Fibroblast of mammary gland (primary cell): Measurements from ENCODE around the gene CCT3.
A peak's percentile ranks its signal among the peaks of the same experiment; 100 is the strongest.

ENCODE experiments used
- DNase-seq: peaks from one replicate; pipeline ENCODE4 v3.0.0-alpha.2; 2010; ENCODE audit warnings: low read depth
- H3K4me3 ChIP-seq: 2 replicates; pipeline ENCODE4 v1.5.1; 2011; ENCODE audit warnings: low read depth, mild to moderate bottlenecking, low read length, moderate library complexity; ENCODE audit not compliant: control insufficient read depth
- TF ChIP-seq, protein P1 (sequence below): conservative IDR thresholded peaks from 2 replicates; pipeline ENCODE4 v1.5.1; 2011; ENCODE audit warnings: low read depth, low read length, inconsistent platforms; ENCODE audit not compliant: control insufficient read depth, insufficient read depth

CCT3 gene

GRCh38 chr1:156338180-156338976 lies at the start of gene CCT3, which contains the start of gene TSACC:
Gene CCT3 (minus strand): TSS chr1:156338292. CDS start chr1:156338184, 108 bp downstream.
Gene TSACC (plus strand): TSS chr1:156338526. CDS start chr1:156339758, 1,232 bp downstream.
- TF ChIP-seq, protein P1, sequence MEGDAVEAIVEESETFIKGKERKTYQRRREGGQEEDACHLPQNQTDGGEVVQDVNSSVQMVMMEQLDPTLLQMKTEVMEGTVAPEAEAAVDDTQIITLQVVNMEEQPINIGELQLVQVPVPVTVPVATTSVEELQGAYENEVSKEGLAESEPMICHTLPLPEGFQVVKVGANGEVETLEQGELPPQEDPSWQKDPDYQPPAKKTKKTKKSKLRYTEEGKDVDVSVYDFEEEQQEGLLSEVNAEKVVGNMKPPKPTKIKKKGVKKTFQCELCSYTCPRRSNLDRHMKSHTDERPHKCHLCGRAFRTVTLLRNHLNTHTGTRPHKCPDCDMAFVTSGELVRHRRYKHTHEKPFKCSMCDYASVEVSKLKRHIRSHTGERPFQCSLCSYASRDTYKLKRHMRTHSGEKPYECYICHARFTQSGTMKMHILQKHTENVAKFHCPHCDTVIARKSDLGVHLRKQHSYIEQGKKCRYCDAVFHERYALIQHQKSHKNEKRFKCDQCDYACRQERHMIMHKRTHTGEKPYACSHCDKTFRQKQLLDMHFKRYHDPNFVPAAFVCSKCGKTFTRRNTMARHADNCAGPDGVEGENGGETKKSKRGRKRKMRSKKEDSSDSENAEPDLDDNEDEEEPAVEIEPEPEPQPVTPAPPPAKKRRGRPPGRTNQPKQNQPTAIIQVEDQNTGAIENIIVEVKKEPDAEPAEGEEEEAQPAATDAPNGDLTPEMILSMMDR = no peak
- peak within 1 kb of the TSS; percentile 97 for H3K4me3 ChIP-seq
- peak; percentile 100 for DNase-seq

DNA sequence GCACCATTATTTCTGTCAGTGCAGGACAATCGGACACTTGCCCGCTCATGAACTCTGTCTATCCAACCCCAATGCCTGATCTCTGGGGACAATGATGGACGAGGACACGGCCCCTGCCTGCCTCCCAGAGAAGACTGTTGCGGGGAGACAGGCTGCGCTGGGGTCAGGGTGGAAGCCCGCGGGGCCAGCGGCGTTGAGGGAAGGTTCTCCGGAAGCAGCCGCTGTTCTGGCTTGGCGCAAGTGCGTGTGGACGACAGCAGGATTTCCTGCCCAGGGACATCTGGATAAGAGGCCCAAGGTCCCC lies 49.7 kb upstream of the CCT3 start:
- TF ChIP-seq, protein P1 = no peak
- H3K4me3 ChIP-seq = no peak overlapping the region
- DNase-seq = no peak

DNA sequence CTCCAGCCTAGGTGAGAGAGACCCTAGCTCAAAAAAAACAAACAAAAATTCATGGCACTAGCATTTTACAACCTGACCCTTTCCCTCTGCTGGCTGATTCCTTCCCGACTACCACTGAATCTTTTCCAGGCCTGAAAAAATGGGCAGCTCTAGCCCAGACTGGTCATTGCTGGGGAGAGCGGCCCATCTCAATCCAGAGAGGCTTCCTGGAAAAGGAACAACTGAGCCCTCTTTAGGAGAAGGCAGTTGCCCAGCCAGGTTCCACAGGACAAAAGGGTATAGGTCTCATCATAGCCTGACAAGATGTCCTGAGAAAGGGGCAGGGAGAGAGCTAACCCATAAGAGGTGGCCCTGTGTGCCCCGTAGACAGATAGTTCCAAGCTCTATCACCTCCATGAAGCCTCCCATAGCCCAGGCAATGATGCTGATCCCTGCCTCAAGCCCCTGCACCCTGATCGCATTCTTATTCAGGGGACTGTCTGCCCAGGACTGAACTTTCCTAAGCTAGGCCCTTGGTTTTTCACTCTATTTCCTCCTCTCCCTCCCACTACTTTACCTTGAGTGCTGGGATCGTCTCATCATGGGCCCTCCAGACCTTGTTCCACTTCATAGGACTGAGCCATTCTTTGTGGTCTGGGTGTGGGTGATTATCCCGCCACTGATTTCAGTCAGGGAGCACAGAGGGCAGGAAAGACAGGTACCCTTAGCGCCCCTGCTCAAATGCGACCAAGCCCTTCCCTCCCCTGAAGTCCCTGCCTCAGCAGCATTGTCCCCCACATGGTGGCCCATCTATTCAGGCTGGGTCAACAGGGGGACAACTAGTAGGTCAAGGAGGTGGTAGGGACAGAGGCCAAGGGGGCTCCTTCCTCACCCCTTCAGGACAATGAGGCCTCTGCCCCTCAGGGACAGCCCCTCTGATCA lies 49.1 kb upstream of the CCT3 start:
- no peak for DNase-seq
- TF ChIP-seq, protein P1 = no peak
- no peak overlapping the region for H3K4me3 ChIP-seq

DNA sequence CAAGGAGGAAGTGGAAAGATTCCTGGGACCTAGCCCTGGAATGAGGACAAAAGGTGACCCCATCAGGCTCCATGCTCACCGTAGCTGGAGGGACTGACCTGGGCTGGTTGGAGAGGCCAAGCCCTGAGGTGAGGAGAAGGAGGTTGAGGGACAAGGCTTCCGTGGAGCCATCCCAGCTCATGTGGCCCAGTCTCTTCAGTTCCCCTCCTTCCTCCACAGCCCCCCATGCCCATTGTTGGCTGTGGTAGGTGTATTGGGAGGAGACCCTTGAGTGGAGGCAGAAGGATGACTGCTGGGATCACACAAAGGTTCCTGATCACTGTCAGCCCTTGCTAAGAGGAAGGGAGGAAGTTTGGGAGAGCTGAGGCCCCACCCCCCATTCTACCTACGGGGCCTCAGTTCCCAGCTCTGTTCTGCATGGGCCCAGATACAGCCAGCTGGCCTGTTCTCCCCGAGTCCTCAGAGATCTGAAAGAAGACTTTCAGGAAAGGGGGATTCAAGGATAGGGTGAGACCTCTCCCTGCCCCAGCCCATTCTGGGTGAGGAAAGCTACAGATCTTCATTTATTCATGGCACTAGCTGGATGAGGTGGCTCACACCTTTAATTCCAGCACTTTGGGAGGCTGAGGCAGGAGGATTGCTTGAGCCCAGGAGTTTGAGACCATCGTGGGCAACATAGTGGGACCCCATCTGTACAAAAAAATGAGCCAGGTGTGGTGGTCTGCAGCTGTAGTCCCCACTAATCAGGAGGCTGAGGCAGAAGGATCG lies 48.2 kb upstream of the CCT3 start:
- TF ChIP-seq, protein P1 = no peak
- DNase-seq = no peak

DNA sequence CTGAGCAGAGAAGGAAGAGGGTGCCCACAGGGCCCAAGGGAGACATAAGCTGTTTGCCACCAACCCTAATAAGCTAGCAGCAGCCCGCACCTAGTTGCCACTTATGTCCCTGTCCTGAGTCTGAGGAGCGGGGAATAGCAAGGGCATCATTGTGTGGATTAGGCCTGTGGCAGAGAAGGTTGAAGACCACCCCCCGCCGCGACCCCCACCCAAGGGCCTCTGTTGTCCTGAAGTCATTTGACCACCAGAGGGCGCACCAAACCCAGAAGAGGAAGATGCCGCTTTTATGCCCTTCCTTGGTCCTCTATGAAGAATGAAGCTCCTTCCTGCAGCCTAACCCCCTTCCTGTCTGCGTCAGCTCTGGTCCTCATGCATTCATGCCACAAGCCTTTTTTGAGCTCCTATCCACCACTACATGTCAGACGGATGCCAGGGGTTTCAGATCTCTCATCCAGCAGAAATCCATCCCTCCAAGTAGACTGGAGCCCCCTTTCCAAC lies 47.5 kb upstream of the CCT3 start:
- TF ChIP-seq, protein P1 = peak; percentile 74
- H3K4me3 ChIP-seq = no peak overlapping the region
- peak; percentile 64 for DNase-seq

More for the DNA sequence above, 48.2 kb upstream of the CCT3 start:
- no peak overlapping the region for H3K4me3 ChIP-seq

DNA sequence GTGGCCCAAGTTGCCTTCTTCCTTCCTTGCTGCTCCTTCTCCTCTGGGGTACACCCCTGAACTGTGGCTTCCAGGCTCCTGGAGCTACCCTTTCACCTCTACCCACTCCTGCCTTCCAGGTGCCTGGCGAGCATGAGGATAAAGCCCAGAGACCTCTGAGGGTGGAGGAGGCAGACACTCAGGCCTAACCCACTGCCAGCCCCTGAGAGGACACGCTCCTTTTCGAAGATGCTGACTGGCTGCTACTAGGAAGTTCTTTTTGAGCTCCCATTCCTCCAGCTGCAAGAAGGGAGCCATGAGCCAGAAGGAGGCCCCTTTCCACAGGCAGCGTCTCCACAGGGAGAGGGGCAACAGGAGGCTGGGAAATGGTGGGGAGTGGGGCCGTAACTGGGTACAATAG lies 46.6 kb upstream of the CCT3 start:
- no peak for DNase-seq
- TF ChIP-seq, protein P1 = no peak
- no peak overlapping the region for H3K4me3 ChIP-seq
